ENCODE data around the gene TUBGCP6. TPM values are rescaled to one million over a fixed set of nuclear protein-coding genes. Genes with fewer than 3 reads are reported as not detected.
A peak's percentile ranks its signal among the peaks of the same experiment; 100 is the strongest.

TUBGCP6 gene
- total RNA-seq, 1 donor from 2014 or later, result 38.1 TPM

DNA sequence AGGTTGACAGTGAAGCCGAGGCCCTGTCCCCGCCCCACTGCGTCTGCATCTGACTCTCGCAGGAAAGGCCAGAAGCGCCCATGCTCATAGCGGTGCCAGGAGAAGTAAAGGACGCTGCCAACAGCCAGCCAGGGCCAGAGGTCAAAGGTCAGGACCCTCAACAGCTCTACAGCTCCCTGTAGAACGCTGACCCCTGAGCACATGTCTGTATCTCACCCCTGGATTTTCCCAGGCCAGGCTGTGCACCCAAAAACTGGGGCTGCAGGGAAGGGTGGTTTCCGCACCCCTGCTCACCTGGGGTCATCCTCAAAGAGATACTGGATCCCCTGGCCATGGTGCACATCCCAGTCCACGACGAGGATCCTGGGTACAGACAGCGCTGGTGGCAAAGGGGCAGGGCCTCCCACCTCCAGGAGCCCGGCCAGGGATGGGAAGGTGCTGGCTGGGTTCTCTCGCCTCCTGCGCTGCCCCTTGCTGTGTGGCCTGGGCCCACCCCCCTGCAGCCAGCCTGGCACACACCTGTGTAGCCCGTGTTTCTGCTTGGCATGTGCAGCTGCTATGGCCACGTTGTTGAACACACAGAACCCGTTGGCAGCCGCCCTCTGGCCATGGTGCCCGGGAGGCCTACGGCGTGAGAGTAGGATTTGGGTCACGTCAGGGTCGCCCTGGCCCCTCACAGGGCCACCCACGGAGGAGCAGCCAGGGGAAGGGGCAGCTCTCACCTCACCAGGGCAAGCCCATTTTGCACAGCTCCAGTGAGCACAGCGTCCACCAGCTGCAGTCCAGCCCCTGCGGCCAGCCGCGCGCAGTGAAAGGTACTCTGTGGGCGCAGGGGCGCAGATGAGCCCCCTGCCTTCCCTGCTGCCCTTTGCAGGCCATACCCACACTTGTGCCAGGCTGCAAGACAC lies 4.8 kb upstream of the TUBGCP6 start:
- DNase-seq, result no peak

DNA sequence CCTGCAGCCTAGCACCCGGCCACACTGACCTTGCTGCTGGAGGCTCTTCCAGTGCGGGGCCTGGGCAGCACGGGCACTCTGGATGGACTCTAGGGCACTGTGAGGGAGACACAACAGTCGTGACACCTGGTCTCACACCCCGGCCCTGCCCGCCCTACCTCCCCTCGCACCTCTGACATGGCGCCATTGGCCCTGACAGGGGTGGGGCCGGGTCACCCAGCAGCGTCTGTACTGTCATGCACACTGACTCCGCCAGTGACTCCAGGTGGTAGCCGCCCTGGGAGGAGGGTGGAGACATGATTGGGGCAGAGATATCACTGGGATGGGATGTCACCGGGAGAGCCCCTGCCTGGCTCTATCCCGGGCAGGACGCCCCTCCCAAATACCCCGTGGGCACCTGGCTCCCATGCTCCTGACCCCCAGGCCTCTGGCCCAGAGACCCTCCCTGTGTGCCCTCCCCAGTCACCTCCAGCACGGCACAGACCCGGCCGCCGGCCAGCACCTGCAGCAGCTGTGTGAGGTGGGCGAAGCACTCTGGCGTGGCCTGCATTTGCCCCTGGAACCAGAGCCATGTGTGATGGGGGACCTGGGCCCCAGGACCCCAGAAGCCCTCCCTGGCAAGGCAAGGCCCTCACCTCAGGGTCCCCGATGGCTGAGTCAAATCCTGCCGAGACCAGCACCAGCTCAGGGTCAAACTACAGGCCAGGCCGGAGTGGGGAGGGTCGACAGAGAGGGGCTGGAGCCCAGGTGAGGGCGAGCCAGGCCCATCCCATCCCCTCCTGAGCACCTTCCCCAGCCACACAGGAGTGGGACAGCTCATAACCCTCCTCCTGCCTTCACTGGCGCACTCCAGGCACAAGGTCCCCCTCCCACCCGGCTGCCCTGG lies 3.6 kb upstream of the TUBGCP6 start:
- no peak for DNase-seq

DNA sequence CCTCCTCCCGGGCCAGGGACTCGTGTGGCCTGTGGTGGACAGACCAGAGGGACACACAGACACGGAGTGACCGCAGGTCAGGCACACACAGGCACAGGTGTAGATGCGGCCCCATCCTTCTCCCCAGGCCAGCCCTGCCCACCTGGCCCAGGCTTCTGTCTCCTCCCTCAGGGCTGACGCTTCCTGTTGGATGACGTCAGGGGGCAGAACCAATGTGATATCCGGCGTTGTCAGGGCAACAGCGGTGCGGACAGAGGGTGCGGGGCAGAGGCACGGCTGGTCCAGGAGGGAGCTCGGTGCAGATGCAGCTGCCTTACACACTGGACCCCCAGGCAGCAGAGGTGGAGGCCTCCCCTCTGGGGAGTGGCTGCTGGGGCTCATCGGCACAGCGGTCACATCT lies 2.9 kb upstream of the TUBGCP6 start:
- peak; percentile 83 for DNase-seq

DNA sequence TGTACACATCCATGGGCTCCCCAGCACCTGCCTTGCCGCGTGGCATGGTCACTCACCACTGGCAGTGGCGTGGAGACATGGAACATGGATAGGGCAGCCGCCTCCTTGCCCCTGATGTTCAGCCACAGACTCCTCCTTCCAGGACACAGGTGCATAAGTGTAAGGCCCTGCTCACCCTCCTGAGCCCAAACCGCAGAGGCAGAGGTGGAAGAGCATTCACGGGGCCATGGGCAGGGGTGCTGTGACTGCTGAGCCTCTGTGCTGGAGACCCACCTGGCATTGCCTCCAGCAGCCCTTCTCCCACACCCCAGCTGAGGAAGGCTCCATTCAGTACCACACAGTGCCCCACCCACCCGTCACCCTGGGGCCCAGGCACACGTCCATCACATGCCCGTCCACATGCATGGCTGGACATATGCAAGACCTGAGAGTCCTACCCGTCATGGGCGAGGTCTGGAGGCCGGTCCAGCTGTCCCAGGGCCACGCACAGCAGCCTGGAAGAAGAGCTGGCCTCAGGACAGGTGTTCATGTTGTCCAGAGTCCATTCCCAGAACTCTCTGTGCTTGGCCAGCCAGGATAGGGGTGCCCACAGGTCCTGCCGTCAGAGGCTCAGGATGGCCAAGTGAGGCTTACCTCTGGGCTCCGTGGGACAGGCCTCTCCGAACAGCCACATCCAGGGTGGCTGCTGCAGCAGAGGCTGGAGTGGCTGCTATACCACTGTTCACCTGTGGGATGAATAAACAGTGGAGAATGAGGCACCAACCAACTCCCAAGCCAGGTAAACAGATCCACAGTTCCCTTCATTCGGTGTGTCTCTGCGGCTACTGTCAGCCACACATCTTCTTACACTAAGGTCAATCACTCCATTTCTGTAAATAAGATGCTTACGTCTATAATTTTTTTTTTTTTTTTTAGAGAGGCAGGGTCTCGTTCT lies 1.7 kb upstream of the TUBGCP6 start:
- peak; percentile 13 for DNase-seq

DNA sequence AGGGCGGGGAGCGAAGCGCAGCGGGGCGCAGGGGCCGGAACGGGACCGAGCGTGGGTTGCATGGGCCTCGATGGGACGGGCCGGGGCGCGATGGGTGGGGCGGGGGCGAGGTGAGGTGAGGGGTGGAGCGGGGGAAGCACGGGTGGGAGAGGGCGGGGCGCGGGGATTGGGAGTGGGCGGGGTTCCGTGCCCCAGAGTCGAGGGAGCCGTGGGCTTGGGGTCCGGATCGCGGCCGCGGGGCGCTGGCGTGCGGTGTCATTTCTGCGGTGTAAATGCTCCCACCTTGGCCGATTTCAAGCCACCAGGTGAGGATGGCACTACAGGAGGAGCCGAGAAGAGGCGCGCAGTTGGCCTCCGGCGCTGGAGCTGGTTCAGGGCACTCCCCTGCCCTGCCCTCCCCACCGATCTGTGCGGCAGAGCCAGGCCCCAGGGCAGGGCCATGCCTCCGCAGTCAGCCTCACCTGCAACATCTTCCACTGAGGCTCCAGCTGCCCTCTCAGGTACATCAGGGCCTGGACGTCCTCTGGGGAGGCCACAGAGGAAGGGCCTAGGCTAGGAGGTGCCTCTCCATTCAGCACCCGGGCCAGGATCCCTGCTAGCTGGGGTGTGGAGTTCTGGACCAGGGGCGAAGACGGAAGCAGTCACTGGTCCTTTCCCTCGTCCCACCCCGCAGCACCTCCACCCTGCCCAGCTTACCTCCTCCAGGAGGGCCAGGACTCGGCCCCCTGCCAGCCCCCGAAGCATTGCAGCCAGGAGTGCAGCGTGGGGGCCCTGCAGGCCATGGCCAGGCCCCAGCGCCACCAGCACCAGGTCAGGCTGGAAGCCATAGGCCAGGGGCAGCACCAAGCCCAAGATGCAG lies 620 bp upstream of the TUBGCP6 start:
- DNase-seq, result no peak

DNA sequence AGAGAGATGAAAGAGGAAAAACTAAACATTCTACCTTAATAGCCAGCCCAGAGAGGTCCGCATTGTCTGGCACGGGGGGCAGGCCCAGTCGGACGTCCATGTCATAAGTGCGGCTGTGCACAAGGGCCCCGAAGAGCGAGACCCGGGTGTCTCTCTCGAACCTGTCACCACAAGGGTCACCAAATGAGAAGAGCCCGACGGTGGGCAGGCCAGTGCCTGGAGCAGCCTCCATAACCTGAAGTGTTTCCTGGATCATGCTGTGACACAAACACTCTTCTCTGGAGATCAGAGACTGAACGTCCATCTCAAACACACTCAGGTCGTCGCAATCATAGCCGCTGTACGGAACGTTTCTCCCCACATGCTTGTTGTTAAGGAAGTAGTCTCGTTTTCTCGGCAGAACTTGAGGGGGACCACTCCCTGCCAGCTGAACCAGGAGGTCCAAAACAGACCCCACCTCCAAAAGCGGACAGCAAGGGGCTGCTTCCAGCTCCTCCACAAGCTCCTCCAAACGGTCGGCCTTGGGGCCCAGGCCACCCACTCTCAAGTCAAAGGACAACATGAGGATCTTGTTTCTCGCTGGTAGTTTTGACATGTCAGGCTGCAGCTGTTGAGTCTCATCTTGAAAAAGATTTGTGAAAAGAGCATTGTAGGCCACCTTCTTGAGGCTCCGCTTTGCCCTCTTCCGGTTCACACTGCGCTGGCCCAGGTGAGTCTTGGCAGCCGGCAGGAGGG lies 971 bp downstream of the TUBGCP6 start:
- DNase-seq, result peak; percentile 27

DNA sequence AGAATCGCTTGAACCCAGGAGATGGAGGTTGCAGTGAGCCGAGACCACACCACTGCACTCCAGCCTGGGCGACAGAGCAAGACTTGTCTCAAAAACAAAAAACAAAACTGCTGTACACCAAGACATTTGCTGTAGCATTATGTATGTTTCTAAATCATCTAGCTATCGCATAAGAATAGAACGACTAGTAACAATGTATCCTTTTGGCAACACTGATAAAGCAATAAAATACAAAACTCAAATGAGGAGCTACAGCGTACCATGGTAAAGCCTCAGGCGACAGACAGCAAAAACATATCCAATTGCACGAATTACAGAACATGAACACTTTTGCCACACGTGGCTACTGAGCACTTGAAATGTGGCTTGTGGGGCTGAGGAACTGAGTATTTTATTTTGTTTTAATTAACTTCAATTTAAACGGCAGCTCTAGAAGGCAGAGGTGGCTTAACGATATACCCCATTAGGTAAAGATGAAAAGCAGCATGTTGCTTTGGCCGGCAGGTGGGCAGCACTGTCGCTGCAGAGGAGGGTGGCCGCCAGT lies 2.3 kb downstream of the TUBGCP6 start:
- no peak for DNase-seq

DNA sequence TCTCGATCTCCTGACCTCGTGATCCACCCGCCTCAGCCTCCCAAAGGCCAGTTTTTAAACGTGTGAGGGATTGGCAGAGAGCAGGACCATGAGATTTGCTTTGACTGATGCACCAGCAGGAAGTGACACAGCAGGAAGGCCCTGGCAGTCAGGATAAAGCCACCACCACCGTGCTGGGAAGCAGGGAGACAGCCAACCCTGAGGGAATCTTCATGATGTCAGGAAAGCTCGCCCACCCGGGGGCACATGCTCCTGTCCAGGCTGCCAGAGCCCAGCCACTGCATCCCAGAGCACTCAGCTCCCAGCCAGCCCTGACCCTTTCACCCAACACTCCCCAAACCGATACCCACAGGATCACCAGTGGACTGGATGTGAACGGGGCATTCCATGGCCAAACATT lies 6.1 kb downstream of the TUBGCP6 start:
- DNase-seq, result peak; percentile 22

DNA sequence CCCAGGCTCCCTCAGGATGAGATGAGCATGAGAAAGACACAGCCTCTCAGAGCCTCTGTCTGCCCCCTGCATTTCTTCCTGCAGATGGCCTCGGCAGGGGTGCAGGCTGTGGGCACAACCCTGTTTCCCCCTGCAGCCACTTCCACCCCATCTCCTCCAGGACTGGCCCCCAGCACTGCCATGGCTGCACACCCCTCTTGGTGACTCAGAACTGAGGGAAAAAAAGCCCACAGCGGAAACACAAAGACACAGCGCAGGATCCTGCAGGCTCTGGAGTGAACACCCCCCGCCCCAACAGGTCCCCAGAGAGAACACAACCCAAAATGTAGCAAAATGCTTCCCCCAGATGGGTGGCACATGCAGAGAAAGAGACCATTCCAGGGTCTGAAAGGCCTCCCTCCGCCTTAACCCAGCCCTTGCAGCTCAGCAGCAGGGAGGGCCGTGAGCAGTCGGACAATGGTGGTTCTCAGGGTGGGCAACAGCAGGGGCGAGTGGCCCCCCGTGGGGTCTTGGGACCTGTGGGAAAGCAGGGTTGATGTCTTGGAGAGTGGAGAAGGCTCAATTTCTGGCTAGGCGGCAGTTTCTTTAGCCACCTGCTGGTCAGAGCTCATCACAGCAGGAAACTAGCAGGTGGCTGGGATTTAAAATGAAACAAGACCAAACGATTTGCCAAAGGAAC lies 8.0 kb downstream of the TUBGCP6 start:
- DNase-seq, result peak; percentile 59

DNA sequence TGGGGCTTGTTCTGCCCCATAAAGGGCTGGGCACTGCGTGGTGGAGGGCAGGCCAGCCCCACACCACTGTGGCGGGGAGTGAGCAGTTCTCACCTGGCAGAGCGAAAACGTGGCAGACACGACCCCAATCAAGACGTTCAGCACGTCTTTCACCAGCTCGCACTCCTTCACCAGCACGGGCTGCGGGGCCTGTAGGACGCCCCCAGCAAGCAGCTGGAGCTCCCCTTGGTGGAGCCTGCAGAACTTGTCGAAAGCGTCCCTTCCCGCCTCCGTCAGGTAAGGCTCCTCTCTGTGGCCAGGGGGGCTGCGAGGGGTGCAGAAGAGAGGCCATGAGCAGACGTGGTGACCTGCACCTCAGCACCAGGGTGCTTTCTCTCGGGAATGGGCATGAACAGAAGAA lies 11.6 kb downstream of the TUBGCP6 start:
- no peak for DNase-seq

DNA sequence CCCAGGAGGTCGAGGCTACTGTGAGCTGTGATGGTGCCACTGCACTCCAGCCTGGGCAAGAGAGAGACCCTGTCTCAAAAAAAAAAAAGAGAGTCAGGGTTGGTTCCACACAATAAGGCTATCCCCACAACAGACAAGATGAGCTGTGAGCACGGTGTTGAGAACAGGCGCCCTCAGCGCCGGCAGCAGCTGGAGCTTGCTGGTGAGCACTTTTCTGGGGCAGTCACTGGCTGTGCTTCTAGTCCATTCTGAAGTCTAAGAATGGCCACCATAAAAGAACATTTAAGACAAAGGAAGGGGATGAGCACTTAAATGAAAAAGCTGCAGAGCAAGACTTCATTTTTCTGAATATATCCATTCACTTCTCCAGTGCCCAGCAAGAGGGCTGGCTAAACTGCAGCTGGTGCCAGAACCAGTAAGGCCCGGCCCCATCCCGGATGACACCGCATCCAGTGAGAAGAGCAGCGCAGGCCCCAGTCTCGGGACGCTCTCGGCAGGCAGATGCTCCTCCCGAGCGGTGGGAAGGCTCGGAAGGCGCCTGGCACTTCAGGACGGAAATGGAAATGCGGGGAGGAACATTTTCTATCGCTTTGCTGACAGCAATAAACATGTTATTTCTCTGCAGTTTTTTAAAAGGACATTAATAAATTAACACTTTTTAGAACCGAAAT lies 12.2 kb downstream of the TUBGCP6 start:
- no peak for DNase-seq

DNA sequence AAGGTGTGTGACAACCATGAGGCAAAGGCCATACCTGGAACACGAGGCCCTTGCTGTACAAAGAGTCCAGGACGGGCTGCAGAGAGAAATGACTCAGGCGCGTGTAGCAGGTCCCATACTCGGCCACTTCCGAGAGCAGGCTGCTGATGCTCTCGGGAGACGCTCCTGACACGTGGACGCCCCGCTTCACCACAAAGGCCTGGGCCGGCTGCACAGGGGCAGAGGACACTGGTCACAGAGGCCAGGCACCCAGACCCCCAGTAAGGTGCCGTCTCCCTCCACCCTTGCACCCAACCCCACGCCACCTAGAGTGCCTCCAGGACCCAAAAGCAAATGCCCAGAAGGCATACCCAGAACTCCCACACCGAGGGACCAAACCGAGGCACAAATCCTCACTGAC lies 15.5 kb downstream of the TUBGCP6 start:
- no peak for DNase-seq

DNA sequence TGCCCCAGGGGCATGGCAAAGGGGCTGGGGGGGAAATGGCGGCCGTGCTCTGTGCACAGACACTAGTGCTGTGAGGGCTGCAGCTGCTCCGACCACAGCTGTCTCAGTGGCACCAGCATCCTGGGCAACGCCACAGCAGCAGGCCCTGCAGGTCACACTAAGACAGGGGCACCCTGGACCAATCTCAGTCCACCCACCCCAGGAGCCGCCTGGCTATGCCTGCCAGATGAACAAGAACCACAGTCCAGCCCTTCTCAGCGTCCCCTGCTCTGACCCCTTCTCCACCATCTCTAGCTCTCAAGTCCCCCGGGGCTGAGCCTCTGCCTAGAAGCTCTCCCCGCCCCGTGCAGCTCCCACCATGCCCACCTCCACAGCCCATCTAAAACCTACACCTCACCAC lies 16.5 kb downstream of the TUBGCP6 start:
- no peak for DNase-seq

DNA sequence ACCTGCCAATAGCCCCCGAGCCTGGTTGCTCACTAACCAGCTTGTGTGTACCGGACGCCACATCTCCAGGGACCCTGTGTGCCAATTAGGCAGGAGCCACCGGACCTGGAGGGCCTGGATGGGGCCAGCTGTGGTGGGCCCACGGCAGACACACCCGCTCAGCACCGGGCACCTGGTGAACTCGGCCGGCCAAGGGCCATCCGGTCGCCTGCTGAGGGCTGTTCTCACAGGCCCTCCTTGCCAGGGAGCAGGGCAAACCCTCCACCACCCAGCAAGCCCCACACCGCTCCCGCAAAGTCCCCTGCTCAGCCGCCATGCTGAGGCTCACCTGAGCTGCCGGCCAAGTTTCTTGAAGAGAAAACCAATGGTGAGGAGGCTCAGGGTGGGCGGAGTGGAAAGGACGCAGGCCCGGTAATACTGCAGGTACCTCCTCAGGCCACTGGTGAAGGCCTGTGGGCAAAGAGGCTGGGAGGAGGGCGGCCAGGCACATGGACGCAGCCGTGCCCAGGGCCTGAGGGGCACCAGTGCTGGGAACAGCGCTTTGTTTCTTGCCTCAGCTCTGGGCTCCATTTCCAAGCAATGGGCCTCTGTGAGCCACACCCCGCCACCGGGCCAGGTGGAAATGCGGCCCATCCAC lies 17.1 kb downstream of the TUBGCP6 start:
- DNase-seq, result no peak

DNA sequence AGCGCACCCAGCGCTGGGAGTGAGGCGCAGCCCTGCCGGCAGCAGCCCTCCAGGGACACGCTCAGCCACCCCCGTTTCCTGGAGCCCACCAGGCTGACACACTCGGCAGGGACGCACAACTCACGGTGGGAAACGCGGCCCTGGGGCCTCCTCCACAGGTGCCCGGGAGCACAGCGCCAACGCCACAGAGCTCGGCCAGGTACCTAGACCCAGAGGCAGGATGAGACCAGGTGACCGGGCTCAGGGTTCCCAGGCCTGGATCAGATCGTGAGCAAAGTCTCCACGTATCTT lies 18.0 kb downstream of the TUBGCP6 start:
- DNase-seq, result no peak

DNA sequence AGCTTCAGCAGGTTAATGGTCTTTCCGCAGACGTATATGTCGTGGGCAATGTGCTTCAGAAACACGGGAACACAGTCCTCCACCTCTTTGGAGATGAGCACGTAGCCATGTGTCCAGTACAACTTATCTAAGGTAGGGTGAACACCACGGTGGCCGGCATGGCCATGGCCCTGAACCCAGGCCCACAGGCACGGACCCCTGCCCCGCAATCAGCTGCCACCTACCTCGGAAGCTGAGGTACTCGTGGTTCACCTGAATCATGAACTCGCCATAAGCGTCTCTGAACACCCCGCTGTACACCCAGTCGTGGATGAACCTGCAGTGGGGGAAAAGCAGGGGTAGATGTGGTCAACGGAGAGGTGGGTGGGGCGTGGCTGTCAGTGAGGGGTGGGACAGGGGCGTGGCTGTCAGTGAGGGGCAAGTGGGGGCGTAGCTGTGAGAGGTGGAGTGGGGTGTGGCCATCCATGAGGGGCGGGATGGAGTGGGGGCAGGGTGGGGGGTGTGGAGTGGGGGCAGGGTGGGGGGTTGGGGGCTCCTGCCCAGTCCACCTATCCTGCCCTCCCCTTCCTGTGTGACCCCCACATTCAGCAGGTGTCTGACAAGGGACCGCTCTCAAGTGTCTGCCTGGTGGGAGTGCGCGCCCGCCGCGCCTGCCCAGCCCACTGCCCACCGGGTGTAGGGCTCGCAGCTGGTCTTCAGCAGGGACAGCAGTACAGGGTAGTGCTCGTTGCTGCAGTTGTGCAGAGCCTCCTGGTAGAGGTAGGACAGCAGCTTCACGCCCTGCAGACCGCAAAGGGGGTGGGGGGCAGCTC lies 18.6 kb downstream of the TUBGCP6 start:
- no peak for DNase-seq

DNA sequence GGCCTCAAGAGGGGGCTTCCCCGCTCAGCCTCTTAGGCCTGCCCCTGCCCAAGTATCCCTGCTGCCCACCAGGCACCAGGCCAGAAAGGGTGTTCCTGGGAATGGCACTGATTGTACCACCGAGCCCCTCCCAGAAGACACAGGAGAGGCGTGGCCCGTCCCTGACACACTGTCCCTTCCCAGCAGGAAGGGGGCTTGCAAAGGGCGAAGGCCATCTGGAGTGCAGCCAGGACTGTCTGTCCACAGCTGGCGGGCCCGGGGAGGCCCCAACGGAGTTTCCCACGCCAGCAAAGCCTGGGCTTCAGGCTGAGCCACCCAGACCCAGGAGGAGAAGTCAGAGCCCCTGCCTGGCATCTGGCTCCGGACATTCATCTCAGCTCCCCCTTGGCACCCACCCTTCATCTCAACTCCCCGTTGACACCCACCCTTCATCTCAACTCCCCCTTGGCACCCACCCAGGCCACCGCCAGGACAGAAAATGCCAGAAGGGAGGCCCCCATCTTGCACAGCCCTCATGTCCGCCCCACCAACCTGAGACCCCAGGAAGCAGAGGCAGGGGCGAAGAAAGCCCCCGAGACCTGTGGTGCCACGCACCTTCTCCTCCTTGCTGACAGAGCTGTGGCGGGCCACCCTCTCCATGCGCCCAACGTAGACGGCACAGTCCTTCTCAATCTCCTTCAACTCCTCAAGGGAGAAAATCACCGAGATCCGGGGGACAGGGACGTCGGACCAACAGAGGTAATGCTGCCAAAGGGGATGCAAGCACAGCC lies 19.4 kb downstream of the TUBGCP6 start:
- no peak for DNase-seq

Measured in dermis blood vessel endothelial cell (primary cell).